H1 (cell line): ENCODE measurements around the gene NOS1AP. TPM values are rescaled to one million over a fixed set of nuclear protein-coding genes. Genes with fewer than 3 reads are reported as not detected.

Experiments
- ASH2L ChIP-seq: fragments of 200-600, 300-600 bp; sonication (generic); IDR thresholded peaks from one replicate; pipeline ENCODE4 v1.7.1; 2017; ENCODE audit warnings: low read length
- CTCF ChIP-seq, 3 experiments: IDR thresholded peaks; 1 replicate in 2 of 3; 2 replicates in 1 of 3; pipeline versions ENCODE4 v1.5.1 to v1.6.1; 2011; ENCODE audit warnings: low read length in 3 of 3, mild to moderate bottlenecking in 3 of 3, inconsistent platforms in 2 of 3, low read depth in 1 of 3, moderate library complexity in 1 of 3; ENCODE audit not compliant: insufficient read depth in 1 of 3; ENCODE audit errors: control extremely low read depth in 1 of 3
- EP300 ChIP-seq, 2 experiments: IDR thresholded peaks; 1 replicate in 1 of 2; 2 replicates in 1 of 2; pipeline ENCODE4 v1.6.1; 2011 to 2012; ENCODE audit warnings: low read depth in 2 of 2, low read length in 2 of 2, mild to moderate bottlenecking in 2 of 2, borderline replicate concordance in 1 of 2, inconsistent platforms in 1 of 2, moderate library complexity in 1 of 2
- JUND ChIP-seq: IDR thresholded peaks from 2 replicates; pipeline ENCODE4 v1.6.1; 2011; ENCODE audit warnings: mild to moderate bottlenecking, improper control_type of control experiment, low read length
- KDM1A ChIP-seq: fragments of 200-600, 300-600 bp; sonication (generic); IDR thresholded peaks from 2 replicates; pipeline ENCODE4 v1.7.1; 2016; ENCODE audit warnings: mild to moderate bottlenecking, low read length, borderline replicate concordance
- NANOG ChIP-seq: IDR thresholded peaks from 2 replicates; pipeline ENCODE4 v1.6.1; 2011; ENCODE audit warnings: low read length, low read depth, mild to moderate bottlenecking, inconsistent platforms; ENCODE audit not compliant: insufficient read depth, poor library complexity, severe bottlenecking
- USF2 ChIP-seq: IDR thresholded peaks from 2 replicates; pipeline ENCODE4 v1.6.1; 2011; ENCODE audit warnings: low read length, improper control_type of control experiment
- polyA plus RNA-seq, 7 experiments: library from polyadenylated mRNA; depleted of rRNA in 3 of 7; stranded (reverse) in 5 of 7; unstranded in 2 of 7; fragments of >200 nt in 5 of 7; fragments of 200-250 nt in 2 of 7; gene quantifications; 1 replicate in 5 of 7; 2 replicates in 1 of 7; 4 replicates in 1 of 7; pipeline versions ENCODE4 v1.2.1 to v1.2.3, GENCODE V29; 2011 to 2013; ENCODE audit warnings: missing spikeins in 2 of 7, mixed read lengths in 2 of 7
- total RNA-seq: library from RNA; stranded (reverse); fragmentation: NEBNext Ultra II Directional; extraction: Animal tissue kit (Norgen Biotek cat#: 25700); gene quantifications from 2 replicates; pipeline ENCODE4 v1.2.1, GENCODE V29; 2021

NOS1AP gene
- total and polyA plus RNA-seq, 2 of the 8 experiments (the other 6 are each of a cell fraction or from before 2014, with no cell fraction given): 2.4 to 12.1 TPM

GRCh38 chr1:162118063-162118462 lies 48.6 kb downstream of the NOS1AP start (continued):
- TF ChIP-seq CTCF (IDR thresholded peaks at IDR 0.05; ENCODE audit: control extremely low read depth in 1 of 3, insufficient read depth in 1 of 3, low read depth in 1 of 3, low read length in 3 of 3): no peak
- no peak for TF ChIP-seq USF2
- TF ChIP-seq ASH2L: no peak
- TF ChIP-seq NANOG: no peak
- no peak for TF ChIP-seq KDM1A
- TF ChIP-seq JUND: no peak
- TF ChIP-seq EP300 (IDR thresholded peaks at IDR 0.05; ENCODE audit: borderline replicate concordance in 1 of 2, low read depth in 2 of 2, low read length in 2 of 2): no peak
